GM21786 (cell line): ENCODE results near the gene CNTNAP5.

Experiments
- ATAC-seq: cut with Tn5 transposase; IDR thresholded peaks from one replicate; pipeline ENCODE4 v1.9.1; 2021; ENCODE audit not compliant: unreplicated experiment

CNTNAP5 gene

GRCh38 chr2:124053796-124054195, 28.7 kb downstream of the CNTNAP5 start:
- ATAC-seq, result no peak

GRCh38 chr2:124063596-124063995, 38.5 kb downstream of the CNTNAP5 start:
- ATAC-seq, result no peak

DNA sequence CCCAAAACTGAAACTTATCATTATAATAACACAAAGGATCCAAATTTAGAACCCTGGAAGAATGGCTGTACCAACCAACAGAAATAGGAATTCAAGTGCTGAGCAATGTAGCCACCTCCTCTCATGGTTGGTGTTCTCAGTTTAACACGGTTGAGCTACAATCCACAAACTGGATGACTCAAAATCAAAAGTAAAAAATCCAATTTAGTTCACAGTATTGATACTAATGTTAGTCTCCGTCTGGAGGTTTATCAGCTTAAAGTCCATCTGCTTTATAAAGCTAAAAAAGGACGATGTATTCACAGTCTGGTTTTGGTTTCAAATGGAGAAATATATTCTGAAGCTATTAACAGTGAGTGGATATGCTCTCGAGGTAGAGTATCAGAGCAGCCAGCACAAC, 40.5 kb downstream of the CNTNAP5 start:
- no peak for ATAC-seq

DNA sequence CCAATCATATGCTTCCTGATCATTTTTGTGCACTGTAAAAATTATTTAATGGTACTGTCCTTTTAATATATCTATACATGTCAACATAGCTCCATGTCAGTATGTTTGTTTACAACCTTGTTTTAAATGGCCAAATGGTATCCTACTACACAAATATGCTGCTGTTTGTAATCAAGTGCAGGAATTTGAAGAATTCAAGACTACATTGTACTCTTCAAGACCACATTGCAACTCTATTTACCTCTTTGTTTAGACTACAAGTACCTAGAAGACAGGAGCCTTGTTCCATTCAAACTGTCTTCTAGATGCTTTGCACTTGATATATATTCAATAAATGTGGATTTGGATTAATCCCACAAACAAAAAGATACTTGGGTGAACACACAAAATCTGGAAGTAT, 41.7 kb downstream of the CNTNAP5 start:
- ATAC-seq, result no peak

GRCh38 chr2:124079045-124079444, 54.0 kb downstream of the CNTNAP5 start:
- no peak for ATAC-seq

- ATAC-seq, result no peak
Observed at GRCh38 chr2:124080281-124081153, 55.4 kb downstream of the CNTNAP5 start.

- no peak for ATAC-seq
Observed at GRCh38 chr2:124081154-124081716, 56.1 kb downstream of the CNTNAP5 start.

GRCh38 chr2:124088616-124089015, 63.5 kb downstream of the CNTNAP5 start:
- ATAC-seq, result no peak

- no peak for ATAC-seq
Observed at GRCh38 chr2:124091721-124092120, 66.6 kb downstream of the CNTNAP5 start.

- no peak for ATAC-seq
Observed at GRCh38 chr2:124092651-124093050, 67.6 kb downstream of the CNTNAP5 start.

DNA sequence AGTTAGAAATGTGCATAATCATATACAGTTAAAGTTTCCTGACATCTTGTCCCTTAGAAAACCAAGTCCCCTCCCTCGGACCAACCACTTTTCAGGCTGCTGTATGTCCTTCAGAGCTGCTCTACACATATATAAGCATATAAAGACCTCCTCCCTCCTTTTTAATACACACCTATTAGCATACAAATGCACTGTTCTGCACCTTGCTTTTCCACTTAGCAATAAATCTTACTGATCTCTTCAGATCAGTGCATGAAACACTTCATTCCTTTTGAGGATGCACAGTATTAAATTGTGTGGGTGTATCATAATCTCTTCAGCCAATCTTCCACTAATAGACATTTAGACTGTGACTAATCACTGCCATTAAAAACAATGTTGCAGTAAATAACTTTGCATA, 79.8 kb downstream of the CNTNAP5 start:
- ATAC-seq, result no peak

- ATAC-seq, result no peak
Observed at GRCh38 chr2:124112206-124112605, 87.1 kb downstream of the CNTNAP5 start.

- no peak for ATAC-seq
Observed at GRCh38 chr2:124112966-124113365, 87.9 kb downstream of the CNTNAP5 start.

DNA sequence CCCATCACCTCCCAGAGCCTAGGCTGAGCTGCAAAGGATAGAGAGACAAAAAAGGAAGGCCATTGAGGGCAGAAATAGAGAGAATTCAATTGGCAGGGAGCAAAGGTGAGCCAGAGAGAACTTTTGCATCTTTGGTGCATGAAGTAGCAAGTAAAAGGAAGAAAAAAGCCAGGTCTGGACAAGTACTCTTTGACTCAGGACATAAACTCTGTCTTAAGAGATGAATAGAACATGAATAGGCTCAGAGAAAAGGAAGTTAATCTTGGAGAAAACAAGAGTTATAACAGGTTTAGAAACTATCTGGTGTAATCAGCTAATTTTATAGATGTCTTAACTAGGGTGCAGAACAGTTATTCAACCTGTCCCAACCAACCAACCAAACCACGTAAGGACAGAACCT, 95.2 kb downstream of the CNTNAP5 start:
- ATAC-seq, result no peak

- ATAC-seq, result no peak
Observed at GRCh38 chr2:124121106-124121505, 96.0 kb downstream of the CNTNAP5 start.

- ATAC-seq, result no peak
Observed at GRCh38 chr2:124121760-124122275, 96.7 kb downstream of the CNTNAP5 start.

DNA sequence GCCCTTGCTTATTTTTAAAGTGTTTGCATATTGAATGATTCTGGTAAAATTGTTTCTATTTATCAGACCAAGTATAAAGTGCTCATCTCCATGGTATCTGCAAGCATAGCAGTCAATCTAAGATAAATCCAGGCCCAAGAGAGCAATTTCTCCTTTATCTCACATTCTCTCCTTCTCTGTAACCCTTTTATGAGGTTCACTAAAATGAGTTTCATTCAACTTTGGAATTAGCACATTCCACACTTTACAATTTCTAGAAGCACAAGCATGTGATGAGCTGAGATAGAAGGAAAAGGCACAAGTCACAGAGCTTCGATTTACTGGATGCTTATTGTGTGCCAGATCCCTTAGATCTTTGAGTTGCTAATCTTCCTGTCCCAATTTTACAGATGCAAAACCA, 97.3 kb downstream of the CNTNAP5 start:
- no peak for ATAC-seq

GRCh38 chr2:124131276-124131675, 106.2 kb downstream of the CNTNAP5 start:
- no peak for ATAC-seq

DNA sequence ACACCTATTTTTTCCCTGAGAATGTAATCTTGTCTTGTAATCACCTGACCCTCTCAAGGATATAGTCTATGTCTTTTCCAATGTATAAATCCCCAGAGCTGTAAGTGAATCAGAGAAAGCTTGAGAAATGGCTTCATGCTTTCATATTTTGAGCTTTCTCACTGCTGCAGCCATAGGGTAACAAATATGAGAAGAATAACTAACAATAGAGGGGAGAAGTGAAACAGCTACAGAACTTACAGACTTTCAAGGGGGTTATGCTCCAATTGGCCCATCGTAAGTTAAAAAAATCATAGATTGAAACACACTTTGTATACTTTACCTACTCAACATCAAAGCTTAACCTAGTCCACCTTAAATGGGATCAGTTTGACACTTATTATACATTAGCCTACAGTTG, 111.0 kb downstream of the CNTNAP5 start:
- no peak for ATAC-seq

- ATAC-seq, result no peak
Observed at GRCh38 chr2:124138076-124138475, 113.0 kb downstream of the CNTNAP5 start.

- no peak for ATAC-seq
Observed at GRCh38 chr2:124145982-124146381, 120.9 kb downstream of the CNTNAP5 start.

DNA sequence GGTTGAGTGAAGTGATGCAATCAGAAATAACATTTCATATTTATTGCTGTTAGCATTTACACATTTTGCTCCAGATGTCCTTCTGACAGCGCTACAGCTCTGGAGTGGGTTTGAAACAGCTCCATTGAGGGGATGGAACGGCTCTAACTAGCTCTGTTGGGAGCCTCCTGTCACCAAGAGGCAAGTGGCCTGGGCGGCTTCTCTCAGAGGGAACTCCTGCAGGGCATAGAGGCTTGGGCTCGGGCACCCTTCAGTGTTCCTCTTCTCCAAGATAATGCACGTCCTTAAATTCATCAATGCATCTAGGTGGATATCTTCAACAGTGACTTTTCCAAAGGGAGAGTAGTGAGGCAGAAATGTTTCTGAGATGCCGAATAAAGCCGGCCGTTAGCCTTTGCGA, 122.5 kb downstream of the CNTNAP5 start:
- no peak for ATAC-seq
